ENCODE results near the gene FOXM1.
A peak's percentile ranks its signal among the peaks of the same experiment; 100 is the strongest.
"Not testable (repeated sequence)": the region's sequence is repeated elsewhere in the genome, so short reads cannot be mapped to it uniquely, and the experiment has no call there.

FOXM1 gene

DNA sequence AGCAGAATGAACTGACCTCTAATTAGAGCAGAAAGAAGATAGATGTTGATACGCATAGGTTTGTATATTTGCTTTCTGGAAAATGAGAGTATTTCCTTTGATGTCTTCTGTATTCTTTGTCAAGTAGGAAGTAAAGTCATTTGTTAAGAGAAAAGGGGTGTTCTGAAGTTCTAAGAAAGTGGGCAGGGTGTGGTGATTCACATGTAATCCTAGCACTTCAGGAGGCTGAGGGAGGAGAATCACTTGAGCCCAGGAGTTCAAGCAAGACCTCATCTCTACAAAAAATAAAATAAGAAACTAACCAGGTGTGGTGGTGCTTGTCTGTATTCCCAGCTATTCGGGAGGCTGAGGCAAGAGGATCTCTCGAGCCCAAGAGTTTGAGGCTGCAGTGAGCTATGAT lies 2.9 kb upstream of the FOXM1 start:
- DNase-seq: peak; percentile 40

DNA sequence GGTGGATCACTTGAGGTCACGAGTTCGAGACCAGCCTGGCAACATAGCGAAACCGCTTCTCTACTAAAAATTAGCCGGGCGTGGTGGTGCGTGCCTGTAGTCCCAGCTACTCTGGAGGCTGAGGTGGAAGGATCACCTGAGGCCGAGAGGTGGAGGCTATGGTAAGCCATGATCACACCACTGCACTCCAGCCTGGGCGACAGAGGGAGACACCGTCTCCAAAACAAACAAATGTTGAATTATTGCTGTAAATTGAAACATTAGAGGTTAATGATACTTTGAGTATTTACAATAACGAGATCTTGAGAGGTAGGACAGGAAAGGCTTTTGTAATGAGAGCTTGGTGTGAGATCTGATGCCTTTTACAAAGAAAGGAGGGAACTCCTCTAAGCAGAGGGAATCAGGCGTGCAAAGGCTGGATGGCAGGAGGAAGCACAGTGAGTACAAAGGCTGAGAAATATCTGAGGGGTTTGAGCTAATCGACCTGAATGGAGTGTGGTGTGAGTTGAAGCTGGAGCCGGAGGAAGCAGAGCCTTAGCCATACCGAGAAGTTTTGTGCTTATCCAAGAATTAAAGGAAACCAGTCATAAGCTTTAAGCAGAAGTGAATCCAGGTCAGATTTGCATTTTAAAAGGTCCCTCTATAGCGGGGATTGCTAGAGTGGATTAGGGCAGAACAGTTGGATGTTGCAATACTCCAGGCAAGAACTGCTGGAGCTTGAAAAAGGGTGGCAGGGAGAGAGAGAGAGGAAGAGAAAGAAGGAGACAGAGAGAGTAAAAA lies 1.2 kb upstream of the FOXM1 start:
- peak; percentile 48 for DNase-seq

DNA sequence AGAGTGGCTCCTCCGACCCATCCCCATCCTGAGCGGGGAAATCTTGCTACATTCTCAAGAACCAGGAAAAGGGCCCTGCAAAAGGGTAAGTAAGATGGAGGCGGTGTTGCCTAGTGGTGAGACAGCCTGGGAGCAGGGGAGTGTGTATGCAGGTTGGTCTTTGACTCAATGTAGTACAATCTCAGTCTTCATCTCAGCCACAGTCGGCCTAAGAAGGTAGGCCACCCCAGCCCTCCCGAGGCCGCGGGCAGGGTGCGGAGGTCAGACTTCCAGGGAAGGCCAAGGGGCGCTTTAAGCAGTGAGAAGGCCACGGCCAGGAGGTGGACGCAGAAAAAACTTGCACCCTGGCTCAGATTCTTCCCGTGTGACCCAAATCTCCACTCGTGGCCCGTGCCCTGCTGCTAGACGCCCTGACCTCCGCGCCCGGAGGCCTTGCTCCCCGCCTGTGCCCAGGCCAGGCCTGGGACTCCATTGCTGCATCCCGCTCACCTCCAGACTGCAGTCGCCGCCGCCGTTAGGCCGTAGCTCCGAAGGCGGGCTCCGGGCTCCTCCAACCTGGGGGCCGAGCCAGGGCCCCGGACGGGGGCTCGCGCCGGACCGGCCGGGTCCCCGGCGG lies 435 bp downstream of the FOXM1 start:
- peak; percentile 69 for DNase-seq

DNA sequence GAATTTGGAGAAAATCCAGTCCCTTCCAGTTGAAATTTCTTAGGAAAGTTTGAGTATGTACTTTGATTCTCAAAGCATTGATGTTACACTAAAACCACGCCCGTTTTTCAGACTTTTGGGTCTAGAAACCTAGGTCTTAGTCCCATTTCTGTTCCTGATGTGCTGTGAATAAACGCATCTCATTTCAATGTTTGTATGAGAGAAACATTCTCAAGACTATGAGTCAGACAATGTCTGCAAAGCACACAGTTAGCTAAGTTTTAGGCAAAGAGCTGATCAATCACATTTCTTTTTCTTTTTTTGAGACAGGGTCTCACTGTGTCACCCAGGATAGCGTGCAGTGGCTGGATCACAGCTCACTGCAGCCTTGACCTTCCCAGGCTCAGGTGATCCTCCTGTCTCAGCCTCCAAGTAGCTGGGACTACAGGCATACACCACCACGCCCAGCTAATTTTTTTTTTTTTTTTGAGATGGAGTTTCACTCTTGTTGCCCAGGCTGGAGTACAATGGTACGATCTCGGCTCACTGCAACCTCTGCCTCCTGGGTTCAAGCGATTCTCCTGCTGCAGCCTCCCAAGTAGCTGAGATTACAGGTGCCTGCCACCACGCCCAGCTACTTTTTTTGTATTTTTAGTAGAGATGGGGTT lies 7.9 kb downstream of the FOXM1 start:
- DNase-seq: not testable (repeated sequence)

GRCh38 chr12:2864198-2864597 lies 12.8 kb downstream of the FOXM1 start:
- no peak for DNase-seq

GRCh38 chr12:2863402-2863801 lies 13.6 kb downstream of the FOXM1 start:
- not testable (repeated sequence) for DNase-seq

DNA sequence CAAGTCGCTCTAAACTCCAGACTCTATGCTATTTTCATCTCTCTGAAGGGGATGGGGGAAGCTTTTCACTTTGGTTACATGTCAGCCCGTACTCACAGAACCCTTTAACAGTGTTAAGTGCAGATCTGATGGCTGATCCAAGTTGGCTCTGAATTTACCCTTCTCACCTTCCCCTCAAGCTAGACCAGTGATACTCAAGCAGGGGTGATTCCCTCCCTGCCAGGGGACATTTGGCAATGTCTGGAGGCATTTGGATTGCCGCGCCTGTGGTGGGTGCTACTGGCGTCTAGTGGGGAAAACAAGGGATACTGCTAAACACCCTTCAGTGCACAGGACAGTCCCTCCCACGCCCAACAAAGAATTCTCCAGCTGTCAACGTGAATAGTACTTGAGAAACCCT lies 14.1 kb downstream of the FOXM1 start:
- DNase-seq: no peak

GRCh38 chr12:2860170-2860569 lies 16.8 kb downstream of the FOXM1 start:
- DNase-seq: no peak

DNA sequence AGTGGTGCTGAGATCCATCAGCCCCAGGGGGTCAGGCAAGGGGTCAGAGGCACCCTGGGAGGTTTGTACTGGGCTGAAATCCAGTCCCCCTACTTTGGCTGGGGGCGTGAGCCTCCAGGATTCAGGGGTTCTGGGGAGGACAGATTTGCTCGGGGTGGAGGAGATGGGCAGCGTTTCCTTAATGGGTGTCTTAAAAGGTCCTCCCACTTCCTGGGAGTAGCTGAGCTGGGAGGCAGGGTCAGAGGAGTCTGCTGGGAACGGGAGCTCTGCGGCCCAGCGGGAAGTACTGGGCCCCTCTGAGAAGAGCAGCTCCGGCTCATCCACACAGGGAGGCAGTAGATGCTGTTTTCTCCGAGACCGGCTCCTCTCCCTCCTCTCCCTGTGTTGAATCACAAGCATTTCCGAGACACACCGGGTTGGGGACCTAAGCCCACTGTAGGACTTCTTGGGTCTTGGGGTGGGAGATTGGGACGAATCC lies 18.0 kb downstream of the FOXM1 start:
- no peak for DNase-seq

- DNase-seq: no peak
Observed at GRCh38 chr12:2858334-2858733, 18.6 kb downstream of the FOXM1 start.

- no peak for DNase-seq
Observed at GRCh38 chr12:2857576-2857975, 19.4 kb downstream of the FOXM1 start.

DNA sequence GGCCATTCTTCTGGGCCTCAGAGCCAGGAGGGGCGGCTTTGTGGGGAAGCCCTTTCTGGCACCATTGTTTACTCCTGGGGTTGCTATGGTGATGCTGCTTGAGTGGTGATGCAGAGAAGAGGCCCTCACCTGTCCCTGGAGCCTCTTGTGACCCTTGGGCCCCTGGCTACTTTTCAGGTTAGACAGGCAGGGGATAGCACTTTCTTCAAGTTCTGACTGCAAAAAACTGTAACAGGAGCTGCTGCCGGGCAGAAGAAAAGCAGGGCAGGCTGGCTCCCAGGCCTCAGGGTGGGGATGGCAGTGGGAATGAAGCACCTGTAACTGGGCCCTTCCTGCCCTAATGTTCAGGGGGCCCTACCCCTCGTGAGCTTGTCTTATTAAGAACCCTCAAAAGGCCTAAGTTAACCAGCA lies 19.9 kb downstream of the FOXM1 start, which contains the start of gene TEX52:
TSS of gene TEX52 (minus strand) at position 19 of the 411 bp plus-strand sequence. CDS start at position 6, 13 bp downstream.
- peak; percentile 27 for DNase-seq

GRCh38 chr12:2856051-2856450 lies 20.9 kb downstream of the FOXM1 start:
- no peak for DNase-seq

DNA sequence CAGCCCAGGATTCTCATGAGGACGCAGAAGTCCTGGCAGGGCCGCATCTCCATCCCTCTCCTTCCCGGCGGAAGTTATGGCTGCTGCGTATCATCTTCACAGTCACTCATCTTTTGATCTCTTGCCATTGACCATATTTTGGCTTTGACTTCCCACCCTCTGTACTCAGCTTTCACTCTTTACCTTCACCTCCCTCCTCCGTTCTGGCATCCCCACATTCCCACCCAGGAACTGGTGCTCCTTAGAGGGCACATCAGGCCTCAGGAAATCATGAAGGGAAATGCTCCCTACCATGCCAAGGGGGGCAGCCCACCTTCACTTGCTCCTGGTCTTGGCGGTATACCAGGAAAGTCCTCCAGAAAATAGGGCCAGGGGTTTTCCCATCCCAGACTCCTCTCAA lies 21.4 kb downstream of the FOXM1 start:
- DNase-seq: no peak

- no peak for DNase-seq
Observed at GRCh38 chr12:2854669-2855453, 22.1 kb downstream of the FOXM1 start.

- peak; percentile 81 for DNase-seq
Observed at GRCh38 chr12:2853626-2854025, 23.3 kb downstream of the FOXM1 start.

- no peak for DNase-seq
Observed at GRCh38 chr12:2851931-2852330, 25.0 kb downstream of the FOXM1 start.

DNA sequence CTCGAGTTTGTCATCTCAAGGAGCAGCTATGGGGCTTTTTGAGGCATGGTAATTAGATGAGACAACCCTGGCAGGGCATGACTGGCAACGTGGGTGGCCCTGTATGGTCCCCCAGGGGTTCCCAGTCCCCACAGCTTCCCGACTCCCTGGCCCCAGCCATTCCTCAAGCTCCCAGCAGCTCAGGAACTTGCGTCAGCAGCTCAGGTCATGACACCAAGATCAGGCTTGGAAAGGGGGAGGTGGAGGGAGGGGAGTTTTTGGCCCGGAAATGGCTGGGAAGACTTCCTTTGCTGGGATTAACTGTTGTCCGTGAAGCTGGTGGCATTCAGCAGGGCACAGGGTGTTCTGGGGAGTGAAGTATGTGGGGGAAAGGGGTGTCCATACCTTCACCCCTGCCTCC lies 31.7 kb downstream of the FOXM1 start:
- no peak for DNase-seq

- no peak for DNase-seq
Observed at GRCh38 chr12:2844786-2845185, 32.2 kb downstream of the FOXM1 start.

DNA sequence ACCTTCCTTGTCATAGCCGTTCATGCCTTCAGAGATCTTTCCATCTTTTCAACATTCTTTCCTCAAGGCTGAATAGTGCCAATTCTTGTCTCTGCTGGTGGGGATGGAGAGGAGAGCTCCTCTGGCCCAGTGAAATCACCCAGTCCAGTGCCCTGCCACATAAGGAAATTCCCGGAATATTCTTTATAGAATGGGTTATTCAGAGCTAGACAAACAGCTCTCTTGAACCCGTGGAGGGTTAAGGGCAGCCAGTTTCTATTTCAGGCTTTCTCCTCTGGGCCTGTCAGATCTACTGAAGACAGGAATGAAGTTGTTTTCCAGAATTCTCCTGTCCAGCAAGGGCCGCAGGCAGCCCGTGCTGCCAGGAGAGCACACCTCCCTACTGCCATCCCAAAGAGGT lies 34.0 kb downstream of the FOXM1 start:
- DNase-seq: no peak

GRCh38 chr12:2841056-2841650 lies 35.8 kb downstream of the FOXM1 start:
- peak; percentile 79 for DNase-seq

DNA sequence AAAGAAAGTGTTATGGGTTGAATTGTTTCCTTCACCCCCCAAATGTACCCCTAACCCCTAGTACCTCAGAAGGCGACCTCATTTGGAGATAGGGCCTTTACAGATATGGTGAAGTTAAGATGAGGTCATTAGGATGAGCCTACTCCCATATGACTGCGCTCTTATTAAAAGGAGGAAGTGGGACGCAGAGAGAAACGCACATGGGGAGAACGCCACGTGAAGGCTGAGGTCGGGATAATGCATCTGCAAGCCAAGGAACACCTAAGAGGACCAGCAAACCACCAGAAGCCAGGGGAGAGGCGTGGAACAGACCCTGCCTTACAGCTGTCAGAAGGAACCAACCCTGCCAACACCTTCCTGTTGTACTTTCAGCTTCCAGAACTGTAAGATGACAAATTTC lies 40.4 kb downstream of the FOXM1 start:
- DNase-seq: no peak
